Myocyte (in vitro differentiated cells): ENCODE measurements around the gene ZBTB42. TPM values are rescaled to one million over a fixed set of nuclear protein-coding genes. Genes with fewer than 3 reads are reported as not detected.
"Not testable (repeated sequence)": the region's sequence is repeated elsewhere in the genome, so short reads cannot be mapped to it uniquely, and the experiment has no call there.

Source experiments
- DNase-seq: peaks from one replicate; pipeline ENCODE4 v3.0.0-alpha.2; 2012; ENCODE audit warnings: low read depth
- total RNA-seq: library from RNA; depleted of rRNA; stranded (reverse); fragments of >200 nt; gene quantifications from 2 replicates; pipeline ENCODE4 v1.2.3, GENCODE V29; 2014

ZBTB42 gene
- total RNA-seq, 1 donor from 2014 or later, result 7.6 TPM

- DNase-seq, result no peak
These were observed 5.2 kb downstream of the ZBTB42 start for GRCh38 chr14:104805941-104806624.

GRCh38 chr14:104806625-104807465 lies 5.9 kb downstream of the ZBTB42 start:
- no peak for DNase-seq

- no peak for DNase-seq
These were observed 7.6 kb downstream of the ZBTB42 start for GRCh38 chr14:104808456-104808855.

- no peak for DNase-seq
These were observed 9.4 kb downstream of the ZBTB42 start for GRCh38 chr14:104810316-104810715.

GRCh38 chr14:104813286-104813685 lies 12.4 kb downstream of the ZBTB42 start:
- no peak for DNase-seq

GRCh38 chr14:104814701-104815100 lies 13.8 kb downstream of the ZBTB42 start:
- not testable (repeated sequence) for DNase-seq

GRCh38 chr14:104816616-104816884 lies 15.6 kb downstream of the ZBTB42 start:
- no peak for DNase-seq

GRCh38 chr14:104817930-104818713 lies 17.2 kb downstream of the ZBTB42 start:
- DNase-seq, result no peak

GRCh38 chr14:104818714-104819161 lies 17.8 kb downstream of the ZBTB42 start:
- no peak for DNase-seq

GRCh38 chr14:104819361-104819781 lies 18.5 kb downstream of the ZBTB42 start:
- DNase-seq, result no peak

- peak; percentile 38 for DNase-seq
These were observed 19.8 kb downstream of the ZBTB42 start for GRCh38 chr14:104820669-104821228.

- no peak for DNase-seq
These were observed 20.5 kb downstream of the ZBTB42 start for GRCh38 chr14:104821229-104821945.

GRCh38 chr14:104821971-104822608 lies 21.2 kb downstream of the ZBTB42 start:
- DNase-seq, result no peak

- no peak for DNase-seq
These were observed 22.1 kb downstream of the ZBTB42 start for GRCh38 chr14:104822821-104823615.

GRCh38 chr14:104824353-104824997 lies 23.6 kb downstream of the ZBTB42 start:
- no peak for DNase-seq

- DNase-seq, result peak; percentile 84
These were observed 25.4 kb downstream of the ZBTB42 start for GRCh38 chr14:104826189-104826860.

- peak; percentile 7 for DNase-seq
These were observed 25.9 kb downstream of the ZBTB42 start for GRCh38 chr14:104826861-104827176.

GRCh38 chr14:104827177-104828055 lies 26.5 kb downstream of the ZBTB42 start:
- peak; percentile 34 for DNase-seq
